Large intestine (tissue), 3 donors: Measurements from ENCODE around the gene AMOTL1. TPM values are rescaled to one million over a fixed set of nuclear protein-coding genes. Genes with fewer than 3 reads are reported as not detected.
A peak's percentile ranks its signal among the peaks of the same experiment; 100 is the strongest.

Experiments
- DNase-seq, 2 donors: peaks; one replicate each; pipeline versions ENCODE4 v3.0.0 to v3.0.0-alpha.2; 2013
- H3K27ac ChIP-seq: one replicate; pipeline ENCODE4 v1.5.1; 2013; ENCODE audit warnings: low read length
- H3K27me3 ChIP-seq: 2 replicates; pipeline ENCODE4 v1.6.1; 2013; ENCODE audit warnings: low read length; ENCODE audit not compliant: control insufficient read depth, insufficient read depth
- H3K36me3 ChIP-seq: 2 replicates; pipeline ENCODE4 v1.6.1; 2013; ENCODE audit warnings: low read length; ENCODE audit not compliant: control insufficient read depth, insufficient read depth
- H3K4me1 ChIP-seq: one replicate; pipeline ENCODE4 v1.6.1; 2013; ENCODE audit warnings: low read length; ENCODE audit not compliant: control insufficient read depth, insufficient read depth
- H3K4me3 ChIP-seq: one replicate; pipeline ENCODE4 v1.5.1; 2013; ENCODE audit warnings: low read length
- H3K9me3 ChIP-seq: one replicate; pipeline ENCODE4 v1.6.1; 2013; ENCODE audit warnings: mild to moderate bottlenecking, low read depth, low read length, moderate library complexity; ENCODE audit not compliant: control insufficient read depth
- WGBS: methylation state at CpG from one replicate; pipeline ENCODE4 v1.1.5; 2013; ENCODE audit warnings: low lambda C conversion rate; ENCODE audit not compliant: insufficient coverage; 5-methylcytosine and 5-hydroxymethylcytosine counted together
- polyA plus RNA-seq: library from polyadenylated mRNA; unstranded; fragments of 120-200 nt; gene quantifications from one replicate; pipeline ENCODE4 v1.2.1, GENCODE V29; 2013

Gene AMOTL1
- polyA plus RNA-seq, 1 donor = 15.5 TPM

- peaks cover 18% of the 10 kb centered on the region for H3K4me1 ChIP-seq
- no CpG with 5 or more reads among the region's 8 CpGs for WGBS
- peak overlapping the region; percentile 48 for H3K27ac ChIP-seq
- H3K9me3 ChIP-seq = no peaks in the 10 kb centered on the region
- H3K36me3 ChIP-seq = no peaks in the 10 kb centered on the region
- peak overlapping the region; percentile 87 for H3K4me3 ChIP-seq
- no peaks in the 10 kb centered on the region for H3K27me3 ChIP-seq
- peak in 1 of 2 donors; percentile 50 for DNase-seq
These were observed 1.7 kb downstream of the AMOTL1 start for GRCh38 chr11:94769880-94770279.

DNA sequence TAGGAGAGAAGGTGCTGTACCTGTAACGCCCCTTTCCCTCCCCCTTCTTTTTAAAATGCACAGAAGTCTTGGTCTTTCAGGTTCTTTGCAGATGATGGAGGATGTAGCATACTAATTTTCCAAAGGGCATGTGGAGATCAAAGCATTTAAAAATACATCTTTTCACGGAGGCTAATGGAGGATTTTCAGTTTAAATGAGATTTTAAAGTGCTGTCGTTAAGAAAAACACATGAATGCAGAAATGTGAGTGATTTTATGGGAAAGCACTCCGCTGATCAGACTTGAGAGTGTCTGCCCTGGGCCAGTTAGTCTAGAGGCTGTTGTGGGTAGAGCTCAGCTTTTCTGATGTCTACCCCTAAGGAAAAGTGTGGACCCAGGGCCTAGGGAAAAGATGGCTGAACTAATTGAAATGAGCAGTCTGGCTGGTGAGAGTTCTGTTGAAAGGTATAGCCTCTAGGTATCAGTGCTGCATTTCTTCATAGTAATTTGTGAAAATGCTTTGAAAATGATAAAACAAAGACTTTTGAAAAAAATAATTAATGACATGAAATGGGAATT, 2.5 kb downstream of the AMOTL1 start:
- Histone ChIP-seq H3K27me3 (no peaks in the 10 kb centered on the region), H3K4me1 (peaks cover 18% of the 10 kb centered on the region)

GRCh38 chr11:94771390-94771789, 3.2 kb downstream of the AMOTL1 start:
- Histone ChIP-seq H3K4me3 (no peak overlapping the region), H3K9me3 (no peaks in the 10 kb centered on the region), H3K27me3 (no peaks in the 10 kb centered on the region), H3K27ac (no peak overlapping the region), H3K4me1 (peaks cover 23% of the 10 kb centered on the region), H3K36me3 (no peaks in the 10 kb centered on the region)
- no peak for DNase-seq
- 88% methylated on average over 1 of the region's 2 CpGs for WGBS

More for the DNA sequence above, 2.5 kb downstream of the AMOTL1 start:
- DNase-seq = no peak
- H3K9me3 ChIP-seq = no peaks in the 10 kb centered on the region
- no peak overlapping the region for H3K27ac ChIP-seq
- 94% methylated on average over 2 of the region's 4 CpGs for WGBS
- no peaks in the 10 kb centered on the region for H3K36me3 ChIP-seq
- no peak overlapping the region for H3K4me3 ChIP-seq

- Histone ChIP-seq H3K27me3 (no peaks in the 10 kb centered on the region), H3K4me1 (peaks cover 25% of the 10 kb centered on the region), H3K9me3 (no peaks in the 10 kb centered on the region), H3K36me3 (no peaks in the 10 kb centered on the region), H3K27ac (no peak overlapping the region), H3K4me3 (no peak overlapping the region)
- DNase-seq = no peak
- WGBS = 100% methylated on average over 2 of the region's 2 CpGs
These were observed 3.8 kb downstream of the AMOTL1 start for GRCh38 chr11:94771951-94772350.

DNA sequence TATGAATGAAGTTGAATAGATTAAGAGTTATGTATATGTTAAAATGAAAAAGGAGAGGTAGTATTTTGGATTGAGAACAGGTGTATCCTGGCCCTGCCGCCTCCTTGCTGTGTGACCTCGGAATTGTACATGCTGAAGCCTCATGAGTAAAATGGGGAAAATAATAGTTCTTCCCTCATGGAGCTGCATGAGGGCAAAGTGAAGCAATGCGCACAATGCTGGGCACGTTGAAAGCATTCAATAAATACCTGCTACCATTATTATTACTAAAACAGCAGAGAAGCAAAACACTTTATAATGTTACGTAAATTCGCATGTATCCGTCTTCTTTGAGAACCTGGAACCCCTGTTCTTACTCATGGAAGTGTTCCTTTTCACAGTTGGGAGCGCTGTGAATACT, 5.7 kb downstream of the AMOTL1 start:
- Histone ChIP-seq H3K4me1 (peaks cover 17% of the 10 kb centered on the region), H3K27ac (no peak overlapping the region)
- WGBS = 98% methylated on average over 4 of the region's 8 CpGs

GRCh38 chr11:94774345-94774744, 6.2 kb downstream of the AMOTL1 start:
- Histone ChIP-seq H3K4me1 (peaks cover 17% of the 10 kb centered on the region), H3K9me3 (no peaks in the 10 kb centered on the region), H3K27me3 (no peaks in the 10 kb centered on the region), H3K36me3 (no peaks in the 10 kb centered on the region), H3K27ac (no peak overlapping the region), H3K4me3 (no peak overlapping the region)
- no CpG with 5 or more reads among the region's 3 CpGs for WGBS
- DNase-seq = no peak

More for the DNA sequence above, 5.7 kb downstream of the AMOTL1 start:
- no peak for DNase-seq
- Histone ChIP-seq H3K4me3 (no peak overlapping the region), H3K36me3 (no peaks in the 10 kb centered on the region), H3K27me3 (no peaks in the 10 kb centered on the region), H3K9me3 (no peaks in the 10 kb centered on the region)

DNA sequence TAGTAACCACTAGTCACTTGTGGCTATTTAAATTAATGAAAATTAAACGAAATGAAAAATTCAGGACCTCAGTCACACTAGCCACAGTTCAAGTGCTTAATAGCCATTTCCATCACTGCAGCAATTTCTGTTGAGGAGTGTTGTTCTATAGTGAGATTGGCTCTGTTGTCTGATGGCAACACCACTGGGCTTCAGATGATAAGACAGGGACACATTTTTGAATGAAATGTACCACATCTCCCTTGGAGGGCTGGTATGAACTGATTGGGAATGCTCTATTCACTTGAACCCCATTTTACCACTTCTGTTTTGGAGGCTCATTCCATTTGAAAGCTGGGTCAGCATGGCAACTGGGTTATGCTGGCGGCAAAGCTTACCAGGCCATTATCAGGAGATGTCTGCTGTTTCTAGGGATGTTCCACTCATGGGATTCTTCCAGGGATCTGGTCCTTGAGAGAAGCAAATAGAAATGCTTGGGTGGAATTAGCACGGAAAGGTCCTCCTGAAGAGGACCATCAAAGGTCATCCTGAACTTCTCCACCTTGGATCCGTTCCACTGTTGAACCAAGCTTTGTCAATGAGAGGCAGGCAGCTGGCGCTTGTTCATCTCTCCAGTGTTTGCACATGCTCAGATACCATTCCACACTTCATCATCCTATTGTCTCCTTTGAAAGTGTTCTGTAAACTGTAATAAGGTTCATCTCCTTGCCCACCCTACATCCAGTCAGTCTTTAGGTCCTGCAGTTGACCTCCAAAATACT, 7.6 kb downstream of the AMOTL1 start:
- WGBS = no CpG with 5 or more reads among the region's 5 CpGs
- Histone ChIP-seq H3K27ac (no peak overlapping the region), H3K36me3 (no peaks in the 10 kb centered on the region), H3K9me3 (no peaks in the 10 kb centered on the region), H3K4me3 (no peak overlapping the region), H3K27me3 (no peaks in the 10 kb centered on the region), H3K4me1 (peaks cover 7% of the 10 kb centered on the region)
- DNase-seq = no peak

GRCh38 chr11:94776351-94777321, 8.5 kb downstream of the AMOTL1 start:
- WGBS = no CpG with 5 or more reads among the region's 5 CpGs
- H3K27ac ChIP-seq = no peak overlapping the region

DNA sequence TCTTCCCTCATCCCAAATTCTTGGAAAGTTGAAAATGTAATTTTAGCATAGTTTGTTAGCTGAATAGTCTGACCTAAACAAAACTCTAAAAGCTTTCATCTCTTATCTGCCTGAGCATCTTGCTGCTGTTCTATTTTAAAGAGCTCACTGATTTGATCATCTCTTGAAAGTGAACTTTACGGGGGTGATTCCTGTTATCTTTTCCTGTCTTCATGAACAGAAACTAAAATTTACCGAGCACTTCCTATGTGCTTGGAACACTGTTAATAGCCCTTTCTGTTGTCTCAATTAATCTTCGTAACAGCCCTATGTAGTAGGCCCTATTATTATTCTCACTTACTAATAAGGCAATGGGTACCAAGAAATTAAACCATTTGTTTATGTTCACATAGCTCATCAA, 12.3 kb downstream of the AMOTL1 start:
- H3K4me3 ChIP-seq = no peak overlapping the region
- no peaks in the 10 kb centered on the region for H3K27me3 ChIP-seq
- no peak for DNase-seq
- no peaks in the 10 kb centered on the region for H3K36me3 ChIP-seq
- no CpG with 5 or more reads among the region's 3 CpGs for WGBS
- peaks cover 7% of the 10 kb centered on the region for H3K4me1 ChIP-seq
- H3K27ac ChIP-seq = no peak overlapping the region
- no peaks in the 10 kb centered on the region for H3K9me3 ChIP-seq

More at GRCh38 chr11:94776351-94777321, 8.5 kb downstream of the AMOTL1 start:
- no peaks in the 10 kb centered on the region for H3K36me3 ChIP-seq
- H3K4me1 ChIP-seq = peaks cover 7% of the 10 kb centered on the region
- peak; percentile 29 to 59 for DNase-seq
- H3K4me3 ChIP-seq = no peak overlapping the region
- no peaks in the 10 kb centered on the region for H3K27me3 ChIP-seq
- H3K9me3 ChIP-seq = no peaks in the 10 kb centered on the region

GRCh38 chr11:94781837-94782236, 13.7 kb downstream of the AMOTL1 start:
- Histone ChIP-seq H3K27ac (no peak overlapping the region), H3K36me3 (no peaks in the 10 kb centered on the region), H3K4me1 (peaks cover 2% of the 10 kb centered on the region), H3K9me3 (no peaks in the 10 kb centered on the region), H3K4me3 (no peak overlapping the region), H3K27me3 (no peaks in the 10 kb centered on the region)
- no CpG with 5 or more reads among the region's 1 CpG for WGBS
- no peak for DNase-seq
